Measurements from ENCODE around the gene LMX1A. TPM values are rescaled to one million over a fixed set of nuclear protein-coding genes. Genes with fewer than 3 reads are reported as not detected.

The LMX1A gene
- total and polyA plus RNA-seq, 2 experiments from 2014 or later, result not detected

GRCh38 chr1:165173818-165174217, 182.7 kb downstream of the LMX1A start:
- Mint-ChIP-seq H3K27ac (no peak overlapping the region), H3K9me3 (no peaks in the 10 kb centered on the region), H3K4me3 (no peak overlapping the region), H3K4me1 (peaks cover 9% of the 10 kb centered on the region), H3K27me3 (ENCODE audit: insufficient read depth, low read depth, poor library complexity) (peaks cover 4% of the 10 kb centered on the region), H3K36me3 (ENCODE audit: low read depth) (no peaks in the 10 kb centered on the region)
- no peaks in the 10 kb centered on the region for H4K20me1 ChIP-seq (replicated peaks; ENCODE audit: insufficient read depth)
- H3K9me2 ChIP-seq (ENCODE audit: insufficient read depth), result peaks cover 4% of the 10 kb centered on the region; the same call in 1 of the 2 replicates
- ATAC-seq (no peak), DNase-seq (ENCODE audit: low spot score) (no peak)
- no peak overlapping the region for H2AFZ ChIP-seq
- H3K4me2 ChIP-seq, result no peak overlapping the region
- no peaks in the 10 kb centered on the region for H3K79me2 ChIP-seq (replicated peaks; ENCODE audit: insufficient read depth)
- H3F3A ChIP-seq (replicated peaks; ENCODE audit: low read depth), result no peaks in the 10 kb centered on the region
- H3K27me3 ChIP-seq (ENCODE audit: insufficient read depth), result no peaks in the 10 kb centered on the region
- no peak overlapping the region for H3K4me3 ChIP-seq
- H3K36me3 ChIP-seq (ENCODE audit: insufficient read depth), result no peaks in the 10 kb centered on the region
- no peak overlapping the region for H3K27ac ChIP-seq (ENCODE audit: low read depth)
- H3K4me1 ChIP-seq (ENCODE audit: insufficient read depth), result no peaks in the 10 kb centered on the region
- TF ChIP-seq NANOG (IDR thresholded peaks at IDR 0.05; ENCODE audit: borderline replicate concordance), result no peak
- no peak for TF ChIP-seq STAT1 (IDR thresholded peaks at IDR 0.05; ENCODE audit: unreplicated experiment)
- TF ChIP-seq POLR2AphosphoS5 (IDR thresholded peaks at IDR 0.05; ENCODE audit: low read depth), result no peak
- no peak for TF ChIP-seq ZNF331 (CRISPR knock-in tag; IDR thresholded peaks at IDR 0.05; ENCODE audit: low read depth)
- no peak for TF ChIP-seq ETS1 (IDR thresholded peaks at IDR 0.05)
- no peak for TF ChIP-seq CREB1 (CRISPR knock-in tag; IDR thresholded peaks at IDR 0.05; ENCODE audit: low read depth)
- TF ChIP-seq, protein P1, sequence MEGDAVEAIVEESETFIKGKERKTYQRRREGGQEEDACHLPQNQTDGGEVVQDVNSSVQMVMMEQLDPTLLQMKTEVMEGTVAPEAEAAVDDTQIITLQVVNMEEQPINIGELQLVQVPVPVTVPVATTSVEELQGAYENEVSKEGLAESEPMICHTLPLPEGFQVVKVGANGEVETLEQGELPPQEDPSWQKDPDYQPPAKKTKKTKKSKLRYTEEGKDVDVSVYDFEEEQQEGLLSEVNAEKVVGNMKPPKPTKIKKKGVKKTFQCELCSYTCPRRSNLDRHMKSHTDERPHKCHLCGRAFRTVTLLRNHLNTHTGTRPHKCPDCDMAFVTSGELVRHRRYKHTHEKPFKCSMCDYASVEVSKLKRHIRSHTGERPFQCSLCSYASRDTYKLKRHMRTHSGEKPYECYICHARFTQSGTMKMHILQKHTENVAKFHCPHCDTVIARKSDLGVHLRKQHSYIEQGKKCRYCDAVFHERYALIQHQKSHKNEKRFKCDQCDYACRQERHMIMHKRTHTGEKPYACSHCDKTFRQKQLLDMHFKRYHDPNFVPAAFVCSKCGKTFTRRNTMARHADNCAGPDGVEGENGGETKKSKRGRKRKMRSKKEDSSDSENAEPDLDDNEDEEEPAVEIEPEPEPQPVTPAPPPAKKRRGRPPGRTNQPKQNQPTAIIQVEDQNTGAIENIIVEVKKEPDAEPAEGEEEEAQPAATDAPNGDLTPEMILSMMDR (conservative IDR thresholded peaks at IDR 0.05; ENCODE audit: low read depth in 2 of 2), result no peak
- TF ChIP-seq ZNF462 (CRISPR knock-in tag; IDR thresholded peaks at IDR 0.05), result no peak
- TF ChIP-seq JUNB (IDR thresholded peaks at IDR 0.05; ENCODE audit: unreplicated experiment), result no peak
- TF ChIP-seq, protein P2, sequence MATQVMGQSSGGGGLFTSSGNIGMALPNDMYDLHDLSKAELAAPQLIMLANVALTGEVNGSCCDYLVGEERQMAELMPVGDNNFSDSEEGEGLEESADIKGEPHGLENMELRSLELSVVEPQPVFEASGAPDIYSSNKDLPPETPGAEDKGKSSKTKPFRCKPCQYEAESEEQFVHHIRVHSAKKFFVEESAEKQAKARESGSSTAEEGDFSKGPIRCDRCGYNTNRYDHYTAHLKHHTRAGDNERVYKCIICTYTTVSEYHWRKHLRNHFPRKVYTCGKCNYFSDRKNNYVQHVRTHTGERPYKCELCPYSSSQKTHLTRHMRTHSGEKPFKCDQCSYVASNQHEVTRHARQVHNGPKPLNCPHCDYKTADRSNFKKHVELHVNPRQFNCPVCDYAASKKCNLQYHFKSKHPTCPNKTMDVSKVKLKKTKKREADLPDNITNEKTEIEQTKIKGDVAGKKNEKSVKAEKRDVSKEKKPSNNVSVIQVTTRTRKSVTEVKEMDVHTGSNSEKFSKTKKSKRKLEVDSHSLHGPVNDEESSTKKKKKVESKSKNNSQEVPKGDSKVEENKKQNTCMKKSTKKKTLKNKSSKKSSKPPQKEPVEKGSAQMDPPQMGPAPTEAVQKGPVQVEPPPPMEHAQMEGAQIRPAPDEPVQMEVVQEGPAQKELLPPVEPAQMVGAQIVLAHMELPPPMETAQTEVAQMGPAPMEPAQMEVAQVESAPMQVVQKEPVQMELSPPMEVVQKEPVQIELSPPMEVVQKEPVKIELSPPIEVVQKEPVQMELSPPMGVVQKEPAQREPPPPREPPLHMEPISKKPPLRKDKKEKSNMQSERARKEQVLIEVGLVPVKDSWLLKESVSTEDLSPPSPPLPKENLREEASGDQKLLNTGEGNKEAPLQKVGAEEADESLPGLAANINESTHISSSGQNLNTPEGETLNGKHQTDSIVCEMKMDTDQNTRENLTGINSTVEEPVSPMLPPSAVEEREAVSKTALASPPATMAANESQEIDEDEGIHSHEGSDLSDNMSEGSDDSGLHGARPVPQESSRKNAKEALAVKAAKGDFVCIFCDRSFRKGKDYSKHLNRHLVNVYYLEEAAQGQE (IDR thresholded peaks at IDR 0.05; ENCODE audit: unreplicated experiment), result no peak
- TF ChIP-seq EZH2phosphoT487 (IDR thresholded peaks at IDR 0.05; ENCODE audit: unreplicated experiment), result no peak
- no peak for TF ChIP-seq ZNF114 (CRISPR knock-in tag; IDR thresholded peaks at IDR 0.05)

All from GM23338 (cell line).